ENCODE results near the gene CREB3L2. TPM values are rescaled to one million over a fixed set of nuclear protein-coding genes. Genes with fewer than 3 reads are reported as not detected.

CREB3L2 gene
- total and polyA plus RNA-seq, 2 donors: 20.7 to 31.5 TPM

GRCh38 chr7:137954614-137955013 lies 47.3 kb downstream of the CREB3L2 start:
- H3K4me1 ChIP-seq (ENCODE audit: insufficient read depth): no peaks in the 10 kb centered on the region
- 66% methylated on average over 2 of the region's 2 CpGs for WGBS
- DNase-seq (ENCODE audit: extremely low spot score): no peak
- H3K36me3 ChIP-seq (ENCODE audit: insufficient read depth): no peaks in the 10 kb centered on the region
- H3K4me3 ChIP-seq (ENCODE audit: low read depth, low read length): no peak overlapping the region
- H3K27ac ChIP-seq (ENCODE audit: low read depth): no peak overlapping the region

GRCh38 chr7:137953665-137954470 lies 48.0 kb downstream of the CREB3L2 start:
- Histone ChIP-seq H3K36me3 (ENCODE audit: insufficient read depth) (no peaks in the 10 kb centered on the region), H3K27ac (ENCODE audit: low read depth) (peak overlapping the region; percentile 56), H3K4me1 (ENCODE audit: insufficient read depth) (no peaks in the 10 kb centered on the region), H3K4me3 (ENCODE audit: low read depth, low read length) (no peak overlapping the region)
- DNase-seq (ENCODE audit: extremely low spot score): no peak
- WGBS: 29% methylated on average over 6 of the region's 6 CpGs

GRCh38 chr7:137953043-137953664 lies 48.7 kb downstream of the CREB3L2 start:
- WGBS: 27% methylated on average over 8 of the region's 8 CpGs
- H3K4me3 ChIP-seq (ENCODE audit: low read depth, low read length): no peak overlapping the region

GRCh38 chr7:137952426-137952805 lies 49.5 kb downstream of the CREB3L2 start:
- H3K4me1 ChIP-seq (ENCODE audit: insufficient read depth): no peaks in the 10 kb centered on the region
- WGBS: 79% methylated on average over 2 of the region's 2 CpGs

More at GRCh38 chr7:137953043-137953664, 48.7 kb downstream of the CREB3L2 start:
- no peaks in the 10 kb centered on the region for H3K36me3 ChIP-seq (ENCODE audit: insufficient read depth)
- no peak for DNase-seq (ENCODE audit: extremely low spot score)
- no peaks in the 10 kb centered on the region for H3K4me1 ChIP-seq (ENCODE audit: insufficient read depth)
- peak overlapping the region; percentile 39 for H3K27ac ChIP-seq (ENCODE audit: low read depth)

GRCh38 chr7:137951700-137952425 lies 50.0 kb downstream of the CREB3L2 start:
- Histone ChIP-seq H3K4me3 (ENCODE audit: low read depth, low read length) (no peak overlapping the region), H3K4me1 (ENCODE audit: insufficient read depth) (no peaks in the 10 kb centered on the region), H3K36me3 (ENCODE audit: insufficient read depth) (no peaks in the 10 kb centered on the region), H3K27ac (ENCODE audit: low read depth) (no peak overlapping the region)
- WGBS: 97% methylated on average over 7 of the region's 7 CpGs
- DNase-seq (ENCODE audit: extremely low spot score): no peak

More at GRCh38 chr7:137952426-137952805, 49.5 kb downstream of the CREB3L2 start:
- Histone ChIP-seq H3K27ac (ENCODE audit: low read depth) (peak overlapping the region; percentile 5), H3K36me3 (ENCODE audit: insufficient read depth) (no peaks in the 10 kb centered on the region), H3K4me3 (ENCODE audit: low read depth, low read length) (no peak overlapping the region)
- no peak for DNase-seq (ENCODE audit: extremely low spot score)

GRCh38 chr7:137950967-137951366 lies 50.9 kb downstream of the CREB3L2 start:
- H3K4me1 ChIP-seq (ENCODE audit: insufficient read depth): no peaks in the 10 kb centered on the region
- H3K4me3 ChIP-seq (ENCODE audit: low read depth, low read length): no peak overlapping the region
- no peak overlapping the region for H3K27ac ChIP-seq (ENCODE audit: low read depth)
- H3K36me3 ChIP-seq (ENCODE audit: insufficient read depth): no peaks in the 10 kb centered on the region
- WGBS: 80% methylated on average over 7 of the region's 7 CpGs
- DNase-seq (ENCODE audit: extremely low spot score): no peak

- no peaks in the 10 kb centered on the region for H3K4me1 ChIP-seq (ENCODE audit: insufficient read depth)
- no peak for DNase-seq (ENCODE audit: extremely low spot score)
- H3K27ac ChIP-seq (ENCODE audit: low read depth): no peak overlapping the region
- no peak overlapping the region for H3K4me3 ChIP-seq (ENCODE audit: low read depth, low read length)
- 83% methylated on average over 4 of the region's 4 CpGs for WGBS
- no peaks in the 10 kb centered on the region for H3K36me3 ChIP-seq (ENCODE audit: insufficient read depth)
These were observed 51.6 kb downstream of the CREB3L2 start for GRCh38 chr7:137950263-137950621.

- Histone ChIP-seq H3K36me3 (ENCODE audit: insufficient read depth) (no peaks in the 10 kb centered on the region), H3K27ac (ENCODE audit: low read depth) (no peak overlapping the region), H3K4me3 (ENCODE audit: low read depth, low read length) (no peak overlapping the region), H3K4me1 (ENCODE audit: insufficient read depth) (no peaks in the 10 kb centered on the region)
- no peak for DNase-seq (ENCODE audit: extremely low spot score)
- 85% methylated on average over 6 of the region's 6 CpGs for WGBS
These were observed 52.2 kb downstream of the CREB3L2 start for GRCh38 chr7:137949416-137950262.

- Histone ChIP-seq H3K27ac (ENCODE audit: low read depth) (no peak overlapping the region), H3K4me3 (ENCODE audit: low read depth, low read length) (no peak overlapping the region), H3K4me1 (ENCODE audit: insufficient read depth) (no peaks in the 10 kb centered on the region), H3K36me3 (ENCODE audit: insufficient read depth) (no peaks in the 10 kb centered on the region)
- WGBS: 89% methylated on average over 6 of the region's 6 CpGs
- DNase-seq (ENCODE audit: extremely low spot score): no peak
These were observed 53.0 kb downstream of the CREB3L2 start for GRCh38 chr7:137948845-137949330.

- H3K27ac ChIP-seq (ENCODE audit: low read depth): no peak overlapping the region
- H3K4me3 ChIP-seq (ENCODE audit: low read depth, low read length): no peak overlapping the region
- 84% methylated on average over 5 of the region's 5 CpGs for WGBS
- peaks cover 1% of the 10 kb centered on the region for H3K4me1 ChIP-seq (ENCODE audit: insufficient read depth)
- no peaks in the 10 kb centered on the region for H3K36me3 ChIP-seq (ENCODE audit: insufficient read depth)
- DNase-seq (ENCODE audit: extremely low spot score): no peak
These were observed 53.6 kb downstream of the CREB3L2 start for GRCh38 chr7:137948083-137948844.

- H3K36me3 ChIP-seq (ENCODE audit: insufficient read depth): no peaks in the 10 kb centered on the region
- no peak overlapping the region for H3K4me3 ChIP-seq (ENCODE audit: low read depth, low read length)
- DNase-seq (ENCODE audit: extremely low spot score): no peak
- 91% methylated on average over 7 of the region's 7 CpGs for WGBS
- no peak overlapping the region for H3K27ac ChIP-seq (ENCODE audit: low read depth)
- H3K4me1 ChIP-seq (ENCODE audit: insufficient read depth): peaks cover 4% of the 10 kb centered on the region
These were observed 54.8 kb downstream of the CREB3L2 start for GRCh38 chr7:137947046-137947445.

- no peaks in the 10 kb centered on the region for H3K36me3 ChIP-seq (ENCODE audit: insufficient read depth)
- H3K27ac ChIP-seq (ENCODE audit: low read depth): no peak overlapping the region
- no peak overlapping the region for H3K4me3 ChIP-seq (ENCODE audit: low read depth, low read length)
- peaks cover 4% of the 10 kb centered on the region for H3K4me1 ChIP-seq (ENCODE audit: insufficient read depth)
- no peak for DNase-seq (ENCODE audit: extremely low spot score)
- WGBS: 86% methylated on average over 3 of the region's 3 CpGs
These were observed 55.9 kb downstream of the CREB3L2 start for GRCh38 chr7:137946011-137946410.

All from urinary bladder (tissue), 4 donors.